GM21526 (cell line): ENCODE measurements around the gene C3orf49.

Experiments
- ATAC-seq: cut with Tn5 transposase; IDR thresholded peaks from one replicate; pipeline ENCODE4 v1.9.1; 2021; ENCODE audit warnings: moderate library complexity; ENCODE audit not compliant: unreplicated experiment, low FRiP score

The C3orf49 gene

DNA sequence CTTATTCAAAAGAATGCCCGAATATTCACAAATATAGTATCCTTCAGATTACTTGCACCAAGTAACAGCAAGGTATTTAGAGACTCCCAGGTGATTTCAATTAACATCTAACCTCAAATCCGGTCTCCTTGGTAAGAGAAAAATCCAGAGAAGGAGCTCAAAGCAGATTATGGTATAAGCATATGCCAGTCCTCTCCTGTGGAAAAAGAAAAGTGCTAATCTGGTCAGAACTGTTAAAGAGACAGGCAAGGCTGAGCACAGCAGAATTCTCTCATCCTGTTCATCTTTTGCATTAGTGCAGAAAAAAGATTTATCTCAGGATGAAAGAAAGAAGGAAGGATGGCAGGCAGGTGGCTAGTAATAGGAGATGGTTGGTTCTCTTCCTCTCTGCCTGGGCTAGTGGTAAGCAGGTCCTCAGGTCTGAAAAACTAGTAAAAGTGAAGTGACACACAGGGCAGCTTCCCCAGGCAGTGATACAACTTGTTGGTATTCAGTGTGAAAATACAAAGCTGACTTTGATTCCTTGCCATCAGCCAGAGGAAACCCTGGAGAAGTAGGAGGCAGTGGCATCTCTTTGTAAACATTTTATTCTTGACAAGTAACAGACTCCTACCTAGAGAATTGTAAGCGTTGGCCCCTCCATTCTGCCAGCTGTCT is 58.8 kb downstream of the C3orf49 start:
- no peak for ATAC-seq

DNA sequence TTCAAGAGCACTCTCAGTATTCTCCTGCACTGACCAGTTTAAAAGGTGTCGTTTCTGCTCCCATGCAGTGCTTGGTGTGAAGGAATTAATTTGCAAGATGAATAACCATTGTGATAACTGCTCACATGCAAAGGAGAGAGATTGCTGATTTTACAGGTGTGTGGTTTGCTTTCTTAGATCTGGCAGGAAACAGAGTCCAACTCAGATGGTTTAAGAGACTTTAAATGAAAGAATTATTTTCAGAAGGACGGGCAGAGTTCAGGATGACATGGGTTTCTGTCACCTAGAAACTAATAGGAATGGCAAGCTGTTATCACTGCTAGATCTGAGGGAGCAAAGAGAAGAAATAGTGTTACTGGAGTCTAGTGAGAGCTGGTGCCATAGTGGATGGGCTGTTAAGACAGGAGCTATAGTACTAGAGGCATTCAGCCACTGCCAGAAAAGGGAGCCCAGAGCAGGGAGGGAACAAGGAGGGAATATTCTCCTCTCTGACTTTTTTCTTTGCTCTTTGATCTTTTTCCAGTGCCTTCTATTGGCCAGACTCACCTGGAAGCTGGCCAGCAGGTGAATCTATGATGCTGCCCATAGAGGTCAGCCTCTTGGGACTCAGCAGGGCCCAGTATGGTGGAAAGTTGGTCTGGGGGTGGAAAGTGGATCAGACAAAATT is 59.4 kb downstream of the C3orf49 start:
- ATAC-seq = no peak

DNA sequence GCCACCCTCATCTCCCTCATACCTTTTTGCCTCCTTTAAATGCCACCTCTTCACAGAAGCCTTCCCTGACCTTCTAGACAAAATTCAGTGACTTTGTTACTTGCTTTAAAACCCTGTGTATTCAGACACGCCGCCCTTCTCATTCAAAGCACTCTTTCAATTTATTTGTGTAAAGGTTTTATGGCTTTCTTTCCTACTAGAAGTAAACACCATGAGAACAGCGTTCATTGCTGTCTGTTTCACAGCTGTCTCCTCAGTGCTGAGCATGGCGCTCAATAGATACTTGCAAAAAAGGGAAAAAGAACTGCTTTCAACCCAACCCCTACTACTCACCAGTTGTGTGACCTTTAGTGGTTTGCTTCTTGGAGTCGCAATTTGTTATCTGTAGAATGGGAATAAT is 61.6 kb downstream of the C3orf49 start:
- ATAC-seq = no peak

DNA sequence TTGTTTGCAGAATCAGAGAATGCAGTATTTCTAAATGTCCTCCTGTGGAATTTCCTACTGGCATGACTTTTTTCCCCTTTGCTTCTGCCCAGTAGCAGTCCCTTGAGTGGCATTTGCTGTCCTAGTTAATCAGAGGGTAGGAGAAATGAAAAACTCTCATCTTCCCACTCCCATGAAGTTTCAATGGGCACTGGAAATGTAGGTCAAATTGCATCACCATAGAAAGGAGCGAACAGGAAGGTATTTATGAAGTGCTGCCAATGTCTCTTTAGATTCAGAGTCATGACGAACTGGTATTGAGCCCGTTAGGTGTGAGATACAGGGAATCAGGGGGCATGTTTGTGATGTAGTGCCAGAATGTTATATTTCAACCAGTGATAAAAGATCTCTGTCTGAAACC is 67.8 kb downstream of the C3orf49 start:
- ATAC-seq = no peak

DNA sequence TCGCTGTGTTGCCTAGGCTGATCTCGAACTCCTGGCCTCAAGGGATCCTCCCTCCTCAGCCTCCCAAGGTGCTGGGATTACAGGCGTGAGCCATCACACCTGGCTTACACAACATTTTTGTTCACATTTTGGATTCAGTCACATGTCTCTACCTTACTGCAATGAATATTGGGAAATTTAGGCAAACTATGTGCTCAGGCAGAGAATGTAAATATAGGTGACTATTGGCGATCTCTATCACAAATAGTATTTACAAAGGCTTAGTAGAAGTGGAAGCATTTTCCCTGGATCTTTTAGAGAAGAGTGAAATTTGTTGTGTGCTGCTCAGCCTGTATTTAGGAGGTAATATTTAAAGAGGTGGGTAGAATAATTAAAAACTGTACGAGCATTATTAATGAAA is 72.4 kb downstream of the C3orf49 start:
- ATAC-seq = no peak

DNA sequence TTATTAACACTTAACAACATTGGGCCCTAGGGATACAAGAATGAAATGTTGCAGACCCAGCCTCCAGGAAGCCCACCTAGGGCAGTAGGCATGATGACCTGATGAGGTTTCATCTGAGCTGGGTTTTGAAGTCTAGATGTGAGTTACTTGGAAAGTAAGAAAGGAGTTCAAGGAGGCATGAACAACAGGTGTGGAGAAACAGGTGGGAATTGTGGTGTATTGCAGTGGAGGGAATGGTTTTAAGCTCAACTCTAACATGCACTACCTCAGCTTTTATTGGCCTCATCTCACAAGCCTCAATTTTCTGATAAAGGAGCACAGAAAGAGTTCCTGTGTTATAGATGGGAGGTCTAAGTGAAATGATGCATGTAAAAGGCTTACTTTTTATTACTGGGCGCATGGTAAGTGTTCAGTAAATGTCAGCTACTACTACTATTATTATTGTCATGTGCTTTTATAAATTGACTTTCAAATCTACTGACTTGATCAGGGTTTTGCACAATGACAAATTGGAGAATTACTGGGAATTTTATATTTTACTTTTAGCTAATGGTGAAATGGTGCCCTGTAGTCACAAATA is 73.8 kb downstream of the C3orf49 start:
- no peak for ATAC-seq

DNA sequence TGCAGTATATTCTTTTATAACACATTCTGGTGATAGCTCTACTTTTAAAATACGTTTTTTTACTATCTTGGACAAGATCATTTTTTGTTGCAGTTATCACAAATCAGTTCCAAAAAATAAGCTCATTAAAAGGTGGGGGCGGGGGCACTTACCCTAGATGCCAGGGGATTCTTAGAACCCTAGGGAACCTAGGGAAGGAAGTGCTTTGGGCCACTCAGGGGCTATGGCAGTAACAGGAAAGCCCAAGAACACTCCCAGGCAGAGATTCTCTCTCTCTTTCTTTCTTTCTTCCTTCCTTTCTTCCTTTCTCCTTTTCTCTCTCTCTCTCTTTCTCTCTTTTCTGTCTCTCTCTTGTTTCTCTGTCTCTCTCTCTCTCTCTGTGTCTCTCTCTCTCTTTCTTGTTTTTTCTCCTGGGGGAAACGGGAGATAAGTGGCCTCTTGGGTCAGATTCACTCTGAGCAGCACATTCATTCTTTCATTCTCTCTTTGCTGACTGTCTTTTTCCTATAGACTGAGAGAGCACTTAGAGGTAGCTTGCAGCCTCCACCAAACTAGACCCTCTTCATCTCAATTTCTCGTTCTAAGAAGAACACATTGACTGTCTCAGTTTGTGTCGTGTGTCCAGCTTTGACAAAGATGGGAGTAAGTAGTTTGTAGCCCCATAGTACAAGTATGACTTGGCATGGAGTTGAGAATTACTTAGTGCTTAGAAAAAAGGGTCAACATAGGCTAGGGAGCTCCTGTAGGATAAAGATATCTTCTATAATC is 76.5 kb downstream of the C3orf49 start:
- ATAC-seq = no peak

DNA sequence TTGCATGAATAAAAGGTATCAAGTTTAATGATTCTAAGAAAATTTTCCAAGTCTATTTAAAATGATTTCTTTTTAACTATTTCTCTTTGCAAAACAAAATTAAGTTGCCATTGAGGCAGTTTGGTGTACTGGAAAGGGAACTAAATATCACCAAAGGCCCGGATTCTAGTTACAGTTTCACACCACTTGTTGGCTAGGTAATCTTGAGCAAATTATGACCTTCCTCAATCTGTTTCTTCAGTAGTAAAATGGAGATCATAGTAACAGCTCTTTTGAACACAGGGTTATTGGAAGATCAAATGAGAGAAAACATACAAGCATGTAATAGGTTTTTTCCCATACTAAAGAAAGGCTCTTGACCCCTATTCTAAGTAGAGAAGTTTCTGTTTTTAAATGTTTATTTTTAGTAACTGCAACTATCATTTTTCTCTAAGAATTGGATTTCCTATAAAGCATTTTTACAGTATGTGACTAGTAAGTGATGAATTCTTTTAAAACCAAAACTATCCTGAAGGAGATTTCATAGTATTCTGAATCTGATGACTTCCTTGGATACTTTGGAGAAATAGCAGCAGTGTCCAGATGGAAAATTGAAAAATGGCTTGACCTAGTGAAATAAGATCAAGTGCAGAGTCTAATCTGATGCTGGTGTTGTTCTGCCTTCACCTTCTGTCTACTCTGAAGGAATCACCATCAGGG is 77.4 kb downstream of the C3orf49 start:
- ATAC-seq = peak; percentile 72
